ENCODE measurements around the gene TTBK1.
A peak's percentile ranks its signal among the peaks of the same experiment; 100 is the strongest.

The TTBK1 gene

DNA sequence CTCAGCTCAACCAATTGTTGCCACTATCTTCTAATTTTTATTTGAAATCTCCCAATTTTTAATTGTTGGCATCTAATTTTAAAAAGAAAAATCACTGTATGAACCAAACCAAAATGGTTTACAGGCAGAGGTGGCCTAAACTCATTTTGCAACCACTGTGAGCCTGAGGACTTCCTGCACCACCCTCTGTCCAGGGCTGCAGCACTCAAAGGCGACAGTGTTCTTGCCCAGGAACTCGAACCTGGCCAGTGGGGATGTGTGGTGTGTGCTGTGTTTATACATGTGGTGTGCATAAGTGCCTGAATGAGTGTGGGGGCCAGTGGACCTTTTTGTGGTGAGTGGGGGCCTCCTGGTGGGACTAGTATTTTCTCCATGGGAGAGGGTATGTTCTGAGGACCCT, 30.4 kb downstream of the TTBK1 start:
- DNase-seq (ENCODE audit: low spot score), result no peak

- DNase-seq (ENCODE audit: low spot score), result no peak
Measured at GRCh38 chr6:43274127-43274915, 31.0 kb downstream of the TTBK1 start.

DNA sequence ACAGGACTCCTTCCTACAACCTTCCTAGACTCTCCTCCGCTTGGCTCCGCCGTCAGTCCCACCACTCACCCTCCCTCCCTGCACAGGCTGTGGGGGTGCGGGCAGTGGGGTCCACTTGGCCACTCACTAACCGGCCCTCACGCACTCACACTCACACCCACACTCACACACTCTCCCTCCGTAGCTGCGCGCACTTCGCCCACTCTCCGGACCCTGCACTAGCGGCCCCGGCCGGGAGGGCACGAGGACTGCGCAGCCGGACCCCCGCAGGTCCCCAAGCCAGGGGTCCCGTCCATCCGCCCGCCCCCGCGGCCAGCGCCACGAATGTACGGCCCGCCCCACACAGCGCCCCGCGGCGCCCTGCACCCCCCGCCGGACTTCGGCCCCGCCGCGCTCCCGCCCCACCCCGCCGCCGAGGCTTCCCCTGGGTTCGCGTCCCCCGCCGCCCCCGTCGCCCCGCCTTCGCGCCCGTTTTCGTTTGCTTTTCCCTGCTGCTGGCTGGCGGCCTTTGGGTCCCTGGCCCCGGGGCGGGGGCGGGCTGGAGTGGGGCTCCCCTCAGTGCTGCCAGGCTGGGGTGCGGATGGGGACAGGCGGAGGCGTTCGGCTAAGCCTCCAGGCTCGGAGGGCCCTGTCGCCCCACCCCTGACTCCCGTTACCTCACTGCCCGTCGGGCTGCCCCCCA, 31.8 kb downstream of the TTBK1 start:
- peak; percentile 75 for DNase-seq (ENCODE audit: low spot score)

GRCh38 chr6:43275801-43276576, 32.7 kb downstream of the TTBK1 start:
- DNase-seq (ENCODE audit: low spot score), result no peak

DNA sequence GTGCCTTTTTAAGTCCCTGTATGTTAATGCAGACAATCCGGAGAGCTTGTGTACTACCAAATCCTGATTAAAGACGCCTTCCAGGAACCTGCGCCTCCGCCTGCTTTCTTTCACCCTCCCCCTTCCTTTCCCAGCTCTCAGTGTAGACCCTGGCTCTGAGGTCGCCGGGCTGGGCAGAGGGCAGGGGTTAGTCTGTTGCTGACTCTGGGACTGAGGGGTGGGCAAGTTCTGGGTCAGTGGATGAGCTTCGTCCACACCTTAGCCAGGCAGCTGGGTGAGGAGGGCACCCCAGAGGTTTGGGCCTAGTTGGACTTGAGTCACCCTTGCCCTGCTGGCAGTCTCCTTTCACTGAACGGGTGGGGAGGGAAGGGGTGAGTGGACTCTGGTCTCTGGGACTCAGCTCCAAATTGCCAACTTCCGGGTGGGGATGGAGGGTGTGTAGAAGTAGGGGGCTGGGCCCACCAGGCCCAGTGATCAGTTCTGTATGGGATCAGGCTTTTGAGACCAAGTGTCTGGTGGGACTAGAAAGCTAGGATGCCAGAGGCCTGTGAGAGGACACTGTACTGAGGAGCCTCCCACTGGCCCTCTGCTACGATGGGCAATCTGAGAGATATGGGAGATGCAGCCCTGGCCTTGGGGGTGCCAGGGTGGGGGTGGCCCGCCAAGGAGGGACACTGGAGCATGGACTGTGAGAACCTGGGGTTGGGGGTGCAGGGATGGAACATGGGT, 33.5 kb downstream of the TTBK1 start:
- DNase-seq (ENCODE audit: low spot score), result no peak

DNA sequence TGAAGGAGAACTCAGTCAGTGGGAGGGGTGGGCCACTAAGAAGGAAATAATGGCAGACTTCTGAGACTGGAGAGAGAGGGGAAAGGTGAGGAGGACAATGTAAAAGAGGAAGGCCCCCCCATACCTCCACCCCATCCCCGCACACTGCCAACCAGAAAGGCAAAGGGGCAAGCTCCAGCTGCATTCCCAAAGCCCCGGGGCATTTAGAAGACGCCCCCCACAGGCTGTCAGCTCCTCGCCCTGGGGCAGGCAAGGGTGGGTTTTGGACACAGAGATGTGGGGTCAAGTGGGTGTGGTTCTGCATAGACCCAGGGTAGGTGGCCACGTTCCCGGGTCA, 34.0 kb downstream of the TTBK1 start:
- no peak for DNase-seq (ENCODE audit: low spot score)

- no peak for DNase-seq (ENCODE audit: low spot score)
Measured at GRCh38 chr6:43277643-43278523, 34.6 kb downstream of the TTBK1 start.

DNA sequence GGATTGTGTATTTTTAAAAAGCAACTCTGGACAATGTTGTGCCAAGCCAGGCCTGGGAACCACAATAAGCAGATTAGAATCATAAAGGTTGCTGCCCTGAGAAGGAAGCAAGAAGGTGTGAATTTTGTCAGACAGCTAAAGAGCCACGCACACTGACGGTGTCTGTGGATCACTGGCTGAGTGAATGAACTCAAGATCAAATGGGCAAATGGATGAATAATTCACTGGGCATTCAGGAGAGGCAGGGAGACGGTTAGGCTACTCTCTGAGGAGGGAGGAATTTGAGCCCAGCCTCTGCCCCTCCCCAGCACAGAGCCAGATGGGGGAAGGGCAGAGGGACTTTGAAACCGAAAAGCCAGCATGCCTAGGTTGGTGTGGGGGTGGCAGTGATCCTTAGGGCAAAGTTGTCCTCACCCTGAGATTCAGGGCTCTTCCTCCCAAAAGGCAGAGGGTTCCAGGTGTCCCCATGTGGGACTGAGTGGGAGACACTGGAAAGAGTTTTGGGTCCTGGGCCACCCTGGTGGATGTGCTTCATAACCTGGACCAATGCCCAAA, 35.3 kb downstream of the TTBK1 start:
- no peak for DNase-seq (ENCODE audit: low spot score)

- no peak for DNase-seq (ENCODE audit: low spot score)
Measured at GRCh38 chr6:43280234-43280633, 37.0 kb downstream of the TTBK1 start.

- DNase-seq (ENCODE audit: low spot score), result no peak
Measured at GRCh38 chr6:43282060-43282459, 38.8 kb downstream of the TTBK1 start.

DNA sequence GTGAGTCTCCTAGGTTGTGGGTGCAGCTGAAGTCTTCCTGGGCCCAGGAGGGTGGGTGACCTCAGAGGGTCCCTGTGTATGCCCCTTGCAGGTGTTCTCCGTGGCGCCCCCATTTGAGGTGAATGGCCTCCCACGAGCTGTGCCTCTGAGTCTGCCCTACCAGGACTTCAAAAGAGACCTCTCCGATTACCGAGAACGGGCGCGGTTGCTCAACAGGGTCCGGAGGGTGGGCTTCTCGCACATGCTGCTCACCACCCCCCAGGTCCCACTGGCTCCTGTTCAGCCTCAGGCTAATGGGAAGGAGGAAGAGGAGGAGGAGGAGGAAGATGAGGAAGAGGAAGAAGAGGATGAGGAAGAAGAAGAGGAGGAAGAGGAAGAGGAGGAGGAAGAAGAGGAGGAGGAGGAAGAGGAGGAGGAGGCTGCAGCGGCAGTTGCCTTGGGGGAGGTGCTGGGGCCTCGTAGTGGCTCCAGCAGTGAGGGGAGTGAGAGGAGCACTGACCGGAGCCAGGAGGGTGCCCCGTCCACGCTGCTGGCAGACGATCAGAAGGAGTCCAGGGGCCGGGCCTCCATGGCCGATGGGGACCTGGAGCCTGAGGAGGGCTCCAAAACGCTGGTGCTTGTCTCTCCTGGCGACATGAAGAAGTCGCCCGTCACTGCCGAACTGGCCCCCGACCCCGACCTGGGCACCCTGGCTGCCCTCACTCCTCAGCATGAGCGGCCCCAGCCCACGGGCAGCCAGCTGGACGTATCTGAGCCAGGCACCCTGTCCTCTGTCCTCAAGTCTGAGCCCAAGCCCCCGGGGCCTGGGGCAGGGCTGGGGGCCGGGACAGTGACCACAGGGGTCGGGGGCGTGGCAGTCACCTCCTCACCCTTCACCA, 39.6 kb downstream of the TTBK1 start:
- no peak for DNase-seq (ENCODE audit: low spot score)

GRCh38 chr6:43283514-43283901, 40.2 kb downstream of the TTBK1 start:
- no peak for DNase-seq (ENCODE audit: low spot score)

- DNase-seq (ENCODE audit: low spot score), result no peak
Measured at GRCh38 chr6:43283905-43284304, 40.6 kb downstream of the TTBK1 start.

DNA sequence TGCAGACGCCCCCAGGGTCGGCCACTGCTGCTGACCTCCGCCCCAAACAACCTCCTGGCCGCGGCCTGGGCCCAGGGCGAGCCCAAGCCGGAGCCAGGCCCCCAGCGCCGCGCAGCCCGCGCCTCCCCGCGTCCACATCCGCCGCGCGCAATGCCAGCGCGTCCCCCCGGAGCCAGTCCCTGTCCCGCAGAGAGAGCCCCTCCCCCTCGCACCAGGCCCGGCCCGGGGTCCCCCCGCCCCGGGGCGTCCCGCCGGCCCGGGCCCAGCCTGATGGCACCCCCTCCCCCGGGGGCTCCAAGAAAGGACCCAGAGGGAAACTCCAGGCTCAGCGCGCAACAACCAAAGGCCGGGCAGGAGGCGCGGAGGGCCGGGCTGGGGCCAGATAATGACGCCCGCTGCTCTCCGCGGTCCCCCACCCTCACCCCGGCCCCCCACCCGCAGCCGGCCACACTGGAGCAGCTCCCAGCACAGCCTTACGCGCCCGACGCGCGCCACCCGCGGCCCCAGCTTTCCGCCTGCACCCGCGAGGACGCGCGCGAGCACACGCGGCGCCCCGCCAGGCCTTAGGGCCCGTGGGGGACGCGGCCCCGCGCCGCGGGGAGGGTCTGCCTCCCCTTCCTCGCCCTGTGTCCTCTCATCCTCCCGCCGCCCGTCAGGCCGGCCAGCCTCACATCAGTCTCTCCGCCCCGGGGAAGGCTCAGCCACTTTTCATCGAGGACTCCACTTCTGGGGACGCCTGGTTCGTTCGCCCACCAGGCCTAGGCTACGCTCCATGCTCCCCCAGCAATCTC, 41.9 kb downstream of the TTBK1 start:
- no peak for DNase-seq (ENCODE audit: low spot score)

- no peak for DNase-seq (ENCODE audit: low spot score)
Measured at GRCh38 chr6:43285832-43286231, 42.6 kb downstream of the TTBK1 start.

GRCh38 chr6:43286456-43286979, 43.2 kb downstream of the TTBK1 start:
- DNase-seq (ENCODE audit: low spot score), result no peak

DNA sequence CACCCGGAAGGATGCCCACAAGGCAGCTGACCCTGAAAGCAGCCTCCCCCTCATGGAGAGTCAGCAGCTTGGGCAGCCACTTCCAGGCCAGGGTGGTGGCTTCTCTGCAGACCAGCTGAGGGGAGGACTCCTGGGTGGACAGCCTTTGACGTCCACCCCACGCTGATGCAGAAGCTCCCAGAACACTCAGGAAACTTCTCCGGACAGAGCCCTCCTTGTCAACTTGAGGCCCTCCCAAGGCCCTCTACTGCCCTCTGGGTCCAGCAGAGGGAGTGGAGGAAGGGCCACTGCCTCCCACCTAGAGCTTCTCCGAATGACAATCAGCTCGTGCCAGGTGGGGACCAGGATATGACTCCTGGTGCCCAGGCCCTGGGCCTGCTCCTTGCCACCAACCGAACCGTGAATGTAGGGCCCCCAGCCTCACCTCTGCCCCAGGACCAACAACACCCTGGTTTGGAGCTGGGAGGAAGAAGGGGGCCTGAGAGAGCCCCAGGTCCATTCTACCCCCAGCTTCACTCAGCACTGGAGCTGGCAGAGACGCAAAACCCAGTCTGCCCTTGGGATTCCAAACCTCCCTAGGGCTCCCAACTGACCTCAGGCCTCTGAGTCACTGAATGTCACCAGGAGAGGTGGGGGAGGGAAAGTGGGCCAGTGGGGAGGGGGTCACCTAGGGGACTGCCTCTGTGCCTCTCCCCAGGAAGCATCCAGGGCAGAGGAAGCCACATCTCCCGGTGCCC, 43.9 kb downstream of the TTBK1 start:
- DNase-seq (ENCODE audit: low spot score), result no peak
